Panc1 (cell line): ENCODE measurements around the gene HEMK1. TPM values are rescaled to one million over a fixed set of nuclear protein-coding genes. Genes with fewer than 3 reads are reported as not detected.

Source experiments
- ATAC-seq: fragments of 200-7000 bp; cut with Tn5 transposase; 2 replicates; pipeline ENCODE4 v1.9.1; 2020; ENCODE audit warnings: mild to moderate bottlenecking, moderate library complexity
- BruUV-seq: library from RNA; stranded (reverse); fragments of 400-500 nt; replicated peaks from 2 replicates; lab custom pipeline; 2021; lab: Mats Ljungman, UMichigan
- CTCF ChIA-PET: fragments of 300-600 bp; sonication (Branson Sonifier 250); formaldehyde crosslinking; loops from one replicate; lab custom pipeline; 2022; ENCODE audit warnings: antibody characterized with exemption; lab: Charles Lee
- POLR2A ChIA-PET: fragments of 300-600 bp; sonication (Branson Sonifier 250); formaldehyde crosslinking; loops from one replicate; lab custom pipeline; 2022; ENCODE audit warnings: antibody characterized with exemption; lab: Charles Lee
- DNase-seq: peaks from one replicate; pipeline ENCODE4 v3.0.0-alpha.2; 2010; ENCODE audit warnings: low read depth, low spot score
- H3K27ac ChIP-seq: 2 replicates; pipeline ENCODE4 v1.5.1; 2011; ENCODE audit warnings: mild to moderate bottlenecking, low read length, inconsistent platforms
- H3K27me3 ChIP-seq: fragments of 200-500 bp; sonication (Bioruptor generic); 2 replicates; pipeline ENCODE4 v1.6.0; 2014; ENCODE audit warnings: low read length, inconsistent platforms; ENCODE audit not compliant: control insufficient read depth, insufficient read depth
- H3K36me3 ChIP-seq: fragments of 200-500 bp; sonication (Bioruptor generic); 2 replicates; pipeline ENCODE4 v1.5.1; 2014; ENCODE audit warnings: inconsistent platforms, mild to moderate bottlenecking, low read length, moderate library complexity; ENCODE audit not compliant: control insufficient read depth, insufficient read depth
- H3K4me1 ChIP-seq: 2 replicates; pipeline ENCODE4 v1.5.1; 2011; ENCODE audit warnings: inconsistent platforms, mild to moderate bottlenecking, low read length, moderate library complexity; ENCODE audit not compliant: control insufficient read depth, insufficient read depth
- H3K4me3 ChIP-seq, 2 experiments: 2 replicates each; pipeline ENCODE4 v1.5.1; 2011 to 2012; ENCODE audit warnings: low read depth in 2 of 2, low read length in 2 of 2, mild to moderate bottlenecking in 2 of 2, inconsistent platforms in 1 of 2, moderate library complexity in 1 of 2
- H3K9me3 ChIP-seq: fragments of 200-500 bp; sonication (Bioruptor generic); 2 replicates; pipeline ENCODE4 v1.5.1; 2014; ENCODE audit warnings: low read depth, mild to moderate bottlenecking, inconsistent platforms, low read length, moderate library complexity; ENCODE audit not compliant: control insufficient read depth, insufficient read depth
- POLR2AphosphoS5 ChIP-seq: IDR thresholded peaks from 2 replicates; pipeline ENCODE4 v1.6.1; 2012; ENCODE audit warnings: mild to moderate bottlenecking, low read depth, low read length, moderate library complexity
- SIN3A ChIP-seq: IDR thresholded peaks from 2 replicates; pipeline ENCODE4 v1.6.1; 2012; ENCODE audit warnings: low read depth, mild to moderate bottlenecking, low read length, moderate library complexity, borderline replicate concordance; ENCODE audit not compliant: insufficient read depth
- TCF7L2 ChIP-seq: IDR thresholded peaks from 2 replicates; pipeline ENCODE4 v1.6.1; 2011; ENCODE audit warnings: mild to moderate bottlenecking, low read depth, low read length, inconsistent platforms
- in situ Hi-C: cut with HindIII; loops from 2 replicates; pipeline ENCODE4 v1.10.0; 2016; ENCODE audit warnings: low sequenced_read_pairs, low pct_unique_long_range_greater_than_20kb
- intact Hi-C: fragments of 100-400 bp; cut with micrococcal nuclease; formaldehyde crosslinking; loops from one replicate; pipeline ENCODE4 v1.10.0; 2022; ENCODE audit not compliant: unreplicated experiment
- total RNA-seq: library from RNA; stranded (reverse); gene quantifications from one replicate; pipeline ENCODE4 v1.2.1, GENCODE V29; 2021; ENCODE audit not compliant: unreplicated experiment
- TF ChIP-seq, protein P1 (sequence below), 2 experiments: IDR thresholded peaks; 2 replicates each; pipeline ENCODE4 v1.6.1; 2011 to 2012; ENCODE audit warnings: low read depth in 2 of 2, control low read depth in 1 of 2, low read length in 1 of 2, mild to moderate bottlenecking in 1 of 2, moderate library complexity in 1 of 2; ENCODE audit not compliant: insufficient read depth in 1 of 2
- TF ChIP-seq, protein P2 (sequence below): fragments of 450-650 bp; IDR thresholded peaks from 2 replicates; pipeline ENCODE4 v1.5.1; 2017; ENCODE audit warnings: mild to moderate bottlenecking

HEMK1 gene
- total RNA-seq, 1 experiment from 2014 or later: 12.1 TPM

GRCh38 chr3:50563867-50564266 lies 5.5 kb upstream of the HEMK1 start:
- no peak for DNase-seq
- H3K9me3 ChIP-seq: no peaks in the 10 kb centered on the region
- no peaks in the 10 kb centered on the region for H3K36me3 ChIP-seq
- CTCF ChIA-PET: interaction anchor here (0.6 kb wide), 1 partner anchor 206 kb away, joined by 3 read pairs; no protein-coding TSS in a partner anchor
- H3K4me3 ChIP-seq: no peak overlapping the region
- no TSS peak for BruUV-seq
- POLR2A ChIA-PET: no interaction called here
- H3K27ac ChIP-seq: no peak overlapping the region
- no peak for ATAC-seq
- peaks cover 9% of the 10 kb centered on the region for H3K4me1 ChIP-seq
- TF ChIP-seq SIN3A (no peak), TCF7L2 (no peak), POLR2AphosphoS5 (no peak)
- TF ChIP-seq, protein P1, sequence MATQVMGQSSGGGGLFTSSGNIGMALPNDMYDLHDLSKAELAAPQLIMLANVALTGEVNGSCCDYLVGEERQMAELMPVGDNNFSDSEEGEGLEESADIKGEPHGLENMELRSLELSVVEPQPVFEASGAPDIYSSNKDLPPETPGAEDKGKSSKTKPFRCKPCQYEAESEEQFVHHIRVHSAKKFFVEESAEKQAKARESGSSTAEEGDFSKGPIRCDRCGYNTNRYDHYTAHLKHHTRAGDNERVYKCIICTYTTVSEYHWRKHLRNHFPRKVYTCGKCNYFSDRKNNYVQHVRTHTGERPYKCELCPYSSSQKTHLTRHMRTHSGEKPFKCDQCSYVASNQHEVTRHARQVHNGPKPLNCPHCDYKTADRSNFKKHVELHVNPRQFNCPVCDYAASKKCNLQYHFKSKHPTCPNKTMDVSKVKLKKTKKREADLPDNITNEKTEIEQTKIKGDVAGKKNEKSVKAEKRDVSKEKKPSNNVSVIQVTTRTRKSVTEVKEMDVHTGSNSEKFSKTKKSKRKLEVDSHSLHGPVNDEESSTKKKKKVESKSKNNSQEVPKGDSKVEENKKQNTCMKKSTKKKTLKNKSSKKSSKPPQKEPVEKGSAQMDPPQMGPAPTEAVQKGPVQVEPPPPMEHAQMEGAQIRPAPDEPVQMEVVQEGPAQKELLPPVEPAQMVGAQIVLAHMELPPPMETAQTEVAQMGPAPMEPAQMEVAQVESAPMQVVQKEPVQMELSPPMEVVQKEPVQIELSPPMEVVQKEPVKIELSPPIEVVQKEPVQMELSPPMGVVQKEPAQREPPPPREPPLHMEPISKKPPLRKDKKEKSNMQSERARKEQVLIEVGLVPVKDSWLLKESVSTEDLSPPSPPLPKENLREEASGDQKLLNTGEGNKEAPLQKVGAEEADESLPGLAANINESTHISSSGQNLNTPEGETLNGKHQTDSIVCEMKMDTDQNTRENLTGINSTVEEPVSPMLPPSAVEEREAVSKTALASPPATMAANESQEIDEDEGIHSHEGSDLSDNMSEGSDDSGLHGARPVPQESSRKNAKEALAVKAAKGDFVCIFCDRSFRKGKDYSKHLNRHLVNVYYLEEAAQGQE (IDR thresholded peaks at IDR 0.05; ENCODE audit: insufficient read depth in 1 of 2, low read depth in 2 of 2, low read length in 1 of 2): no peak
- in situ Hi-C loops (no loop called here), intact Hi-C loops (no loop called here)
- H3K27me3 ChIP-seq: no peaks in the 10 kb centered on the region

GRCh38 chr3:50564321-50564720 lies 5.0 kb upstream of the HEMK1 start:
- Histone ChIP-seq H3K36me3 (no peaks in the 10 kb centered on the region), H3K4me1 (peaks cover 9% of the 10 kb centered on the region), H3K4me3 (no peak overlapping the region), H3K27me3 (no peaks in the 10 kb centered on the region), H3K27ac (no peak overlapping the region), H3K9me3 (no peaks in the 10 kb centered on the region)
- ATAC-seq: no peak
- DNase-seq: no peak
- no peak for TF ChIP-seq SIN3A
- no peak for TF ChIP-seq POLR2AphosphoS5
- TF ChIP-seq TCF7L2: no peak
- TF ChIP-seq, protein P1 (IDR thresholded peaks at IDR 0.05; ENCODE audit: insufficient read depth in 1 of 2, low read depth in 2 of 2, low read length in 1 of 2): no peak
- TF ChIP-seq, protein P2, sequence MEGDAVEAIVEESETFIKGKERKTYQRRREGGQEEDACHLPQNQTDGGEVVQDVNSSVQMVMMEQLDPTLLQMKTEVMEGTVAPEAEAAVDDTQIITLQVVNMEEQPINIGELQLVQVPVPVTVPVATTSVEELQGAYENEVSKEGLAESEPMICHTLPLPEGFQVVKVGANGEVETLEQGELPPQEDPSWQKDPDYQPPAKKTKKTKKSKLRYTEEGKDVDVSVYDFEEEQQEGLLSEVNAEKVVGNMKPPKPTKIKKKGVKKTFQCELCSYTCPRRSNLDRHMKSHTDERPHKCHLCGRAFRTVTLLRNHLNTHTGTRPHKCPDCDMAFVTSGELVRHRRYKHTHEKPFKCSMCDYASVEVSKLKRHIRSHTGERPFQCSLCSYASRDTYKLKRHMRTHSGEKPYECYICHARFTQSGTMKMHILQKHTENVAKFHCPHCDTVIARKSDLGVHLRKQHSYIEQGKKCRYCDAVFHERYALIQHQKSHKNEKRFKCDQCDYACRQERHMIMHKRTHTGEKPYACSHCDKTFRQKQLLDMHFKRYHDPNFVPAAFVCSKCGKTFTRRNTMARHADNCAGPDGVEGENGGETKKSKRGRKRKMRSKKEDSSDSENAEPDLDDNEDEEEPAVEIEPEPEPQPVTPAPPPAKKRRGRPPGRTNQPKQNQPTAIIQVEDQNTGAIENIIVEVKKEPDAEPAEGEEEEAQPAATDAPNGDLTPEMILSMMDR: no peak
- in situ Hi-C loops (no loop called here), intact Hi-C loops (no loop called here)
- POLR2A ChIA-PET: no interaction called here
- BruUV-seq: no TSS peak
- CTCF ChIA-PET: no interaction called here
